Keratinocyte (primary cell): Measurements from ENCODE around the gene HSDL2. TPM values are rescaled to one million over a fixed set of nuclear protein-coding genes. Genes with fewer than 3 reads are reported as not detected.

ENCODE experiments used
- DNase-seq: peaks from one replicate; pipeline ENCODE4 v3.0.0-alpha.2; 2011; ENCODE audit warnings: low read depth, missing footprints, low spot score
- FAIRE-seq: peaks from 2 replicates; lab custom pipeline; 2011; peaks lifted over from hg19 to GRCh38; lab: Jason Lieb, UNC
- H2AFZ ChIP-seq: 2 replicates; pipeline ENCODE4 v1.6.0; 2012; ENCODE audit warnings: low read length, control low read depth, inconsistent platforms; ENCODE audit not compliant: control insufficient read depth
- H3K27ac ChIP-seq: 2 replicates; pipeline ENCODE4 v1.5.1; 2011; ENCODE audit warnings: low read length; ENCODE audit not compliant: control insufficient read depth, insufficient read depth
- H3K27me3 ChIP-seq: 3 replicates; pipeline ENCODE4 v1.6.0; 2011; ENCODE audit warnings: low read length; ENCODE audit not compliant: control insufficient read depth, insufficient read depth; ENCODE audit errors: extremely low read depth
- H3K36me3 ChIP-seq, 2 experiments: 2 replicates in 1 of 2; 3 replicates in 1 of 2; pipeline ENCODE4 v1.5.1; 2011; ENCODE audit warnings: low read length in 2 of 2, mild to moderate bottlenecking in 1 of 2; ENCODE audit not compliant: control insufficient read depth in 2 of 2, insufficient read depth in 2 of 2; ENCODE audit errors: extremely low read depth in 1 of 2
- H3K4me1 ChIP-seq: 3 replicates; pipeline ENCODE4 v1.5.1; 2011; ENCODE audit warnings: low read length; ENCODE audit not compliant: control insufficient read depth, insufficient read depth; ENCODE audit errors: extremely low read depth
- H3K4me2 ChIP-seq: 3 replicates; pipeline ENCODE4 v1.6.0; 2011; ENCODE audit warnings: low read depth, low read length; ENCODE audit not compliant: control insufficient read depth, insufficient read depth; ENCODE audit errors: extremely low read depth
- H3K4me3 ChIP-seq, 3 experiments: fragments of 200-600 bp in 1 of 3; sonication (generic) in 1 of 3; 2 replicates in 2 of 3; 3 replicates in 1 of 3; pipeline ENCODE4 v1.5.1; 2011 to 2016; ENCODE audit warnings: low read length in 3 of 3, mild to moderate bottlenecking in 3 of 3, control low read depth in 2 of 3, inconsistent platforms in 1 of 3, low read depth in 1 of 3, mixed read lengths in 1 of 3, mixed run types in 1 of 3, moderate library complexity in 1 of 3; ENCODE audit not compliant: control insufficient read depth in 2 of 3, insufficient read depth in 2 of 3; ENCODE audit errors: extremely low read depth in 1 of 3
- H3K79me2 ChIP-seq: 2 replicates; pipeline ENCODE4 v1.6.0; 2012; ENCODE audit warnings: low read length; ENCODE audit not compliant: control insufficient read depth, insufficient read depth
- H3K9ac ChIP-seq: 3 replicates; pipeline ENCODE4 v1.6.0; 2011; ENCODE audit warnings: low read length; ENCODE audit not compliant: control insufficient read depth, insufficient read depth; ENCODE audit errors: extremely low read depth
- H3K9me1 ChIP-seq: 3 replicates; pipeline ENCODE4 v1.6.0; 2011; ENCODE audit warnings: low read length; ENCODE audit not compliant: control insufficient read depth, insufficient read depth; ENCODE audit errors: extremely low read depth
- H3K9me3 ChIP-seq: 2 replicates; pipeline ENCODE4 v1.5.1; 2012; ENCODE audit warnings: low read depth, low read length; ENCODE audit not compliant: control insufficient read depth
- H4K20me1 ChIP-seq: 3 replicates; pipeline ENCODE4 v1.6.0; 2011; ENCODE audit warnings: low read length; ENCODE audit not compliant: control insufficient read depth, insufficient read depth; ENCODE audit errors: extremely low read depth
- CTCF ChIP-seq, 3 experiments: IDR thresholded peaks in 1 of 3; conservative IDR thresholded peaks in 1 of 3; optimal IDR thresholded peaks in 1 of 3; 2 replicates in 2 of 3; 3 replicates in 1 of 3; pipeline versions ENCODE3 to v1.5.1; 2011; ENCODE audit warnings: low read length in 3 of 3, mild to moderate bottlenecking in 3 of 3, moderate library complexity in 2 of 3, control low read depth in 1 of 3, inconsistent platforms in 1 of 3; ENCODE audit not compliant: insufficient read depth in 2 of 3; ENCODE audit errors: extremely low read depth in 1 of 3
- EZH2 ChIP-seq: IDR thresholded peaks from one replicate; pipeline ENCODE4 v1.6.1; 2012; ENCODE audit warnings: inconsistent platforms, mild to moderate bottlenecking, low read length, moderate library complexity
- dilution Hi-C: fragments of 300-500 bp; cut with MboI; formaldehyde crosslinking; loops from one replicate; pipeline ENCODE4 v1.7.0; 2020; ENCODE audit warnings: low sequenced_read_pairs; ENCODE audit not compliant: extremely low pct_ligation_motif_present
- polyA plus RNA-seq, 5 experiments: library from polyadenylated mRNA; depleted of rRNA in 3 of 5; stranded (reverse) in 3 of 5; stranded (forward) in 1 of 5; unstranded in 1 of 5; fragments of >200 nt; gene quantifications; 1 replicate in 1 of 5; 2 replicates in 3 of 5; 3 replicates in 1 of 5; pipeline versions ENCODE4 v1.2.1 to v1.2.3, GENCODE V29; 2011 to 2012; ENCODE audit warnings: missing spikeins in 2 of 5, low read depth in 1 of 5, low replicate concordance in 1 of 5

HSDL2 gene
- polyA plus RNA-seq, 1 donor (not counting 4 experiments of a cell fraction or from before 2014, with no cell fraction given) = 27.6 TPM

GRCh38 chr9:112505086-112505485 is 125.2 kb downstream of the HSDL2 start:
- TF ChIP-seq EZH2 = no peak
- TF ChIP-seq CTCF (optimal IDR thresholded peaks at IDR 0.05 in 1 of 3, IDR thresholded peaks at IDR 0.05 in 1 of 3, conservative IDR thresholded peaks at IDR 0.05 in 1 of 3; ENCODE audit: extremely low read depth in 1 of 3, insufficient read depth in 2 of 3, low read length in 3 of 3) = no peak
- Histone ChIP-seq H3K4me1 (no peaks in the 10 kb centered on the region), H3K9me1 (no peaks in the 10 kb centered on the region), H3K4me3 (no peak overlapping the region), H2AFZ (no peak overlapping the region), H3K9me3 (no peaks in the 10 kb centered on the region), H3K27ac (no peak overlapping the region), H3K79me2 (no peaks in the 10 kb centered on the region), H3K36me3 (no peaks in the 10 kb centered on the region), H4K20me1 (no peaks in the 10 kb centered on the region), H3K4me2 (no peak overlapping the region), H3K27me3 (no peaks in the 10 kb centered on the region), H3K9ac (no peak overlapping the region)
- FAIRE-seq = no peak
- no peak for DNase-seq
- dilution Hi-C loops = no loop called here

DNA sequence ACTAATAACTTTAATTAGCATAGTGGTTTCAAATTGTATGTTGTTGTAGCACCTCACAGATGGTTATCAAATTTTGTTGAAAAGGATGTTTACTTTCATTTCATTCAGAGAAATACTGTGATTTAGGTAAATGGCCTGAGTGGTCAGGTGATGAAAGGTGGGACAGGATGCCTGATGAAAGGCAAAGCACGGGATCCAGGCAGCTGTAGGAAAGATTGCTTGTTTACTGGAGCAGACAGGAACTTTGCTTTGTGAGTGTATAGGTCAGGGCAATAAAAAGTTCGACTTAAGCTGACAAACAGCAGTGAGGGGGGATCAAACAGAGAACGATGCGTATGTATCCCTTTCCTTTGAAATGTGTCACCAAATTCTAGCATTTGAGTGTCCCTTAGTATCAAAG is 125.7 kb downstream of the HSDL2 start:
- dilution Hi-C loops = no loop called here
- Histone ChIP-seq H3K4me1 (no peaks in the 10 kb centered on the region), H3K9me1 (no peaks in the 10 kb centered on the region), H3K9ac (no peak overlapping the region), H3K27me3 (no peaks in the 10 kb centered on the region), H3K79me2 (no peaks in the 10 kb centered on the region), H3K4me3 (no peak overlapping the region), H3K9me3 (no peaks in the 10 kb centered on the region), H2AFZ (no peak overlapping the region), H3K27ac (no peak overlapping the region), H3K4me2 (no peak overlapping the region), H3K36me3 (no peaks in the 10 kb centered on the region), H4K20me1 (no peaks in the 10 kb centered on the region)
- FAIRE-seq (no peak), DNase-seq (no peak)
- no peak for TF ChIP-seq CTCF (optimal IDR thresholded peaks at IDR 0.05 in 1 of 3, IDR thresholded peaks at IDR 0.05 in 1 of 3, conservative IDR thresholded peaks at IDR 0.05 in 1 of 3; ENCODE audit: extremely low read depth in 1 of 3, insufficient read depth in 2 of 3, low read length in 3 of 3)
- TF ChIP-seq EZH2 = no peak
